ENCODE measurements around the gene PEPD.

Gene PEPD

GRCh38 chr19:33503030-33503429 lies 18.6 kb downstream of the PEPD start:
- WGBS (ENCODE audit: insufficient coverage): 89% methylated on average over 6 of the region's 6 CpGs
- ChIA-PET POLR2A (no interaction called here), CTCF (no interaction called here)
- Histone ChIP-seq H3K9me3 (ENCODE audit: control extremely low read depth in 1 of 5, control insufficient read depth in 4 of 5, insufficient read depth in 2 of 5, low read depth in 1 of 5, low read length in 4 of 5) (no peaks in the 10 kb centered on the region), H3K27ac (ENCODE audit: insufficient read depth in 1 of 2, low read depth in 1 of 2, low read length in 2 of 2, poor library complexity in 1 of 2, severe bottlenecking in 2 of 2) (no peak overlapping the region), H3K27me3 (replicated peaks in 2 of 5; ENCODE audit: control insufficient read depth in 4 of 5, insufficient read depth in 5 of 5, low read length in 4 of 5) (no peaks in the 10 kb centered on the region), H3K4me3 (ENCODE audit: control insufficient read depth in 1 of 7, extremely low read depth in 1 of 7, insufficient read depth in 4 of 7, low read depth in 2 of 7, low read length in 6 of 7) (no peak overlapping the region), H3K4me1 (ENCODE audit: control extremely low read depth in 1 of 4, control insufficient read depth in 4 of 4, insufficient read depth in 4 of 4, low read length in 3 of 4) (no peaks in the 10 kb centered on the region), H3K36me3 (ENCODE audit: control insufficient read depth in 4 of 4, insufficient read depth in 4 of 4, low read length in 3 of 4) (peaks cover 0 to 9% (median 5%) of the 10 kb centered on the region in 4 experiments)
- no peak for DNase-seq

- peaks cover 0 to 9% (median 5%) of the 10 kb centered on the region in 4 experiments for H3K36me3 ChIP-seq (ENCODE audit: control insufficient read depth in 4 of 4, insufficient read depth in 4 of 4, low read length in 3 of 4)
- H3K27me3 ChIP-seq (replicated peaks in 2 of 5; ENCODE audit: control insufficient read depth in 4 of 5, insufficient read depth in 5 of 5, low read length in 4 of 5): no peaks in the 10 kb centered on the region
- WGBS (ENCODE audit: insufficient coverage): 100% methylated on average over 3 of the region's 4 CpGs
- ChIA-PET CTCF (no interaction called here), POLR2A (no interaction called here)
- no peak overlapping the region for H3K4me3 ChIP-seq (ENCODE audit: control insufficient read depth in 1 of 7, extremely low read depth in 1 of 7, insufficient read depth in 4 of 7, low read depth in 2 of 7, low read length in 6 of 7)
- no peaks in the 10 kb centered on the region for H3K9me3 ChIP-seq (ENCODE audit: control extremely low read depth in 1 of 5, control insufficient read depth in 4 of 5, insufficient read depth in 2 of 5, low read depth in 1 of 5, low read length in 4 of 5)
- no peak for DNase-seq
- H3K27ac ChIP-seq (ENCODE audit: insufficient read depth in 1 of 2, low read depth in 1 of 2, low read length in 2 of 2, poor library complexity in 1 of 2, severe bottlenecking in 2 of 2): no peak overlapping the region
- no peaks in the 10 kb centered on the region for H3K4me1 ChIP-seq (ENCODE audit: control extremely low read depth in 1 of 4, control insufficient read depth in 4 of 4, insufficient read depth in 4 of 4, low read length in 3 of 4)
These were observed 19.1 kb downstream of the PEPD start for GRCh38 chr19:33502521-33502920.

- no peak for DNase-seq
- Histone ChIP-seq H3K27me3 (replicated peaks in 2 of 5; ENCODE audit: control insufficient read depth in 4 of 5, insufficient read depth in 5 of 5, low read length in 4 of 5) (no peaks in the 10 kb centered on the region), H3K27ac (ENCODE audit: insufficient read depth in 1 of 2, low read depth in 1 of 2, low read length in 2 of 2, poor library complexity in 1 of 2, severe bottlenecking in 2 of 2) (no peak overlapping the region), H3K4me3 (ENCODE audit: control insufficient read depth in 1 of 7, extremely low read depth in 1 of 7, insufficient read depth in 4 of 7, low read depth in 2 of 7, low read length in 6 of 7) (no peak overlapping the region), H3K9me3 (ENCODE audit: control extremely low read depth in 1 of 5, control insufficient read depth in 4 of 5, insufficient read depth in 2 of 5, low read depth in 1 of 5, low read length in 4 of 5) (no peaks in the 10 kb centered on the region), H3K4me1 (ENCODE audit: control extremely low read depth in 1 of 4, control insufficient read depth in 4 of 4, insufficient read depth in 4 of 4, low read length in 3 of 4) (no peaks in the 10 kb centered on the region), H3K36me3 (ENCODE audit: control insufficient read depth in 4 of 4, insufficient read depth in 4 of 4, low read length in 3 of 4) (peaks cover 0 to 9% (median 5%) of the 10 kb centered on the region in 4 experiments)
- ChIA-PET CTCF (no interaction called here), POLR2A (interaction anchor here (0.6 kb wide), 1 partner anchor 1406 kb away, joined by 3 read pairs; no protein-coding TSS in a partner anchor)
- 97% methylated on average over 6 of the region's 8 CpGs for WGBS (ENCODE audit: insufficient coverage)
These were observed 19.8 kb downstream of the PEPD start for GRCh38 chr19:33501693-33502356.

- H3K27me3 ChIP-seq (replicated peaks in 2 of 5; ENCODE audit: control insufficient read depth in 4 of 5, insufficient read depth in 5 of 5, low read length in 4 of 5): no peaks in the 10 kb centered on the region
- H3K4me1 ChIP-seq (ENCODE audit: control extremely low read depth in 1 of 4, control insufficient read depth in 4 of 4, insufficient read depth in 4 of 4, low read length in 3 of 4): no peaks in the 10 kb centered on the region
- no peaks in the 10 kb centered on the region for H3K9me3 ChIP-seq (ENCODE audit: control extremely low read depth in 1 of 5, control insufficient read depth in 4 of 5, insufficient read depth in 2 of 5, low read depth in 1 of 5, low read length in 4 of 5)
- CTCF ChIA-PET: no interaction called here
- 95% methylated on average over 6 of the region's 8 CpGs for WGBS (ENCODE audit: insufficient coverage)
- no peak overlapping the region for H3K27ac ChIP-seq (ENCODE audit: insufficient read depth in 1 of 2, low read depth in 1 of 2, low read length in 2 of 2, poor library complexity in 1 of 2, severe bottlenecking in 2 of 2)
- no peak overlapping the region for H3K4me3 ChIP-seq (ENCODE audit: control insufficient read depth in 1 of 7, extremely low read depth in 1 of 7, insufficient read depth in 4 of 7, low read depth in 2 of 7, low read length in 6 of 7)
- H3K36me3 ChIP-seq (ENCODE audit: control insufficient read depth in 4 of 4, insufficient read depth in 4 of 4, low read length in 3 of 4): peaks cover 0 to 9% (median 5%) of the 10 kb centered on the region in 4 experiments
- DNase-seq: no peak
- POLR2A ChIA-PET: no interaction called here
These were observed 20.6 kb downstream of the PEPD start for GRCh38 chr19:33500991-33501390.

- ChIA-PET CTCF (no interaction called here), POLR2A (no interaction called here)
- Histone ChIP-seq H3K27me3 (replicated peaks in 2 of 5; ENCODE audit: control insufficient read depth in 4 of 5, insufficient read depth in 5 of 5, low read length in 4 of 5) (no peaks in the 10 kb centered on the region), H3K36me3 (ENCODE audit: control insufficient read depth in 4 of 4, insufficient read depth in 4 of 4, low read length in 3 of 4) (peaks cover 0 to 9% (median 6%) of the 10 kb centered on the region in 4 experiments), H3K27ac (ENCODE audit: insufficient read depth in 1 of 2, low read depth in 1 of 2, low read length in 2 of 2, poor library complexity in 1 of 2, severe bottlenecking in 2 of 2) (no peak overlapping the region), H3K9me3 (ENCODE audit: control extremely low read depth in 1 of 5, control insufficient read depth in 4 of 5, insufficient read depth in 2 of 5, low read depth in 1 of 5, low read length in 4 of 5) (no peaks in the 10 kb centered on the region), H3K4me3 (ENCODE audit: control insufficient read depth in 1 of 7, extremely low read depth in 1 of 7, insufficient read depth in 4 of 7, low read depth in 2 of 7, low read length in 6 of 7) (no peak overlapping the region), H3K4me1 (ENCODE audit: control extremely low read depth in 1 of 4, control insufficient read depth in 4 of 4, insufficient read depth in 4 of 4, low read length in 3 of 4) (no peaks in the 10 kb centered on the region)
- DNase-seq: no peak
- 99% methylated on average over 12 of the region's 13 CpGs for WGBS (ENCODE audit: insufficient coverage)
These were observed 21.0 kb downstream of the PEPD start for GRCh38 chr19:33500586-33500985.

- Histone ChIP-seq H3K27me3 (replicated peaks in 2 of 5; ENCODE audit: control insufficient read depth in 4 of 5, insufficient read depth in 5 of 5, low read length in 4 of 5) (no peaks in the 10 kb centered on the region), H3K4me1 (ENCODE audit: control extremely low read depth in 1 of 4, control insufficient read depth in 4 of 4, insufficient read depth in 4 of 4, low read length in 3 of 4) (no peaks in the 10 kb centered on the region), H3K4me3 (ENCODE audit: control insufficient read depth in 1 of 7, extremely low read depth in 1 of 7, insufficient read depth in 4 of 7, low read depth in 2 of 7, low read length in 6 of 7) (no peak overlapping the region), H3K27ac (ENCODE audit: insufficient read depth in 1 of 2, low read depth in 1 of 2, low read length in 2 of 2, poor library complexity in 1 of 2, severe bottlenecking in 2 of 2) (no peak overlapping the region), H3K9me3 (ENCODE audit: control extremely low read depth in 1 of 5, control insufficient read depth in 4 of 5, insufficient read depth in 2 of 5, low read depth in 1 of 5, low read length in 4 of 5) (no peaks in the 10 kb centered on the region), H3K36me3 (ENCODE audit: control insufficient read depth in 4 of 4, insufficient read depth in 4 of 4, low read length in 3 of 4) (peaks cover 0 to 9% (median 6%) of the 10 kb centered on the region in 4 experiments)
- CTCF ChIA-PET: no interaction called here
- POLR2A ChIA-PET: no interaction called here
- 94% methylated on average over 12 of the region's 13 CpGs for WGBS (ENCODE audit: insufficient coverage)
- DNase-seq: no peak
These were observed 21.7 kb downstream of the PEPD start for GRCh38 chr19:33499671-33500506.

- DNase-seq: no peak
- POLR2A ChIA-PET: no interaction called here
- H3K27ac ChIP-seq (ENCODE audit: insufficient read depth in 1 of 2, low read depth in 1 of 2, low read length in 2 of 2, poor library complexity in 1 of 2, severe bottlenecking in 2 of 2): no peak overlapping the region
- peaks cover 0 to 9% (median 6%) of the 10 kb centered on the region in 4 experiments for H3K36me3 ChIP-seq (ENCODE audit: control insufficient read depth in 4 of 4, insufficient read depth in 4 of 4, low read length in 3 of 4)
- H3K9me3 ChIP-seq (ENCODE audit: control extremely low read depth in 1 of 5, control insufficient read depth in 4 of 5, insufficient read depth in 2 of 5, low read depth in 1 of 5, low read length in 4 of 5): no peaks in the 10 kb centered on the region
- 97% methylated on average over 6 of the region's 6 CpGs for WGBS (ENCODE audit: insufficient coverage)
- H3K4me1 ChIP-seq (ENCODE audit: control extremely low read depth in 1 of 4, control insufficient read depth in 4 of 4, insufficient read depth in 4 of 4, low read length in 3 of 4): no peaks in the 10 kb centered on the region
- no peak overlapping the region for H3K4me3 ChIP-seq (ENCODE audit: control insufficient read depth in 1 of 7, extremely low read depth in 1 of 7, insufficient read depth in 4 of 7, low read depth in 2 of 7, low read length in 6 of 7)
- H3K27me3 ChIP-seq (replicated peaks in 2 of 5; ENCODE audit: control insufficient read depth in 4 of 5, insufficient read depth in 5 of 5, low read length in 4 of 5): no peaks in the 10 kb centered on the region
- CTCF ChIA-PET: no interaction called here
These were observed 22.3 kb downstream of the PEPD start for GRCh38 chr19:33499248-33499647.

All from common myeloid progenitor, CD34-positive (primary cell).